Superior temporal gyrus (tissue), 1 donor: Measurements from ENCODE around the gene PEAR1.

ENCODE experiments used
- DNase-seq: peaks from one replicate; pipeline ENCODE4 v3.0.0-alpha.2; 2016; ENCODE audit errors: extremely low spot score

The PEAR1 gene, protein sequence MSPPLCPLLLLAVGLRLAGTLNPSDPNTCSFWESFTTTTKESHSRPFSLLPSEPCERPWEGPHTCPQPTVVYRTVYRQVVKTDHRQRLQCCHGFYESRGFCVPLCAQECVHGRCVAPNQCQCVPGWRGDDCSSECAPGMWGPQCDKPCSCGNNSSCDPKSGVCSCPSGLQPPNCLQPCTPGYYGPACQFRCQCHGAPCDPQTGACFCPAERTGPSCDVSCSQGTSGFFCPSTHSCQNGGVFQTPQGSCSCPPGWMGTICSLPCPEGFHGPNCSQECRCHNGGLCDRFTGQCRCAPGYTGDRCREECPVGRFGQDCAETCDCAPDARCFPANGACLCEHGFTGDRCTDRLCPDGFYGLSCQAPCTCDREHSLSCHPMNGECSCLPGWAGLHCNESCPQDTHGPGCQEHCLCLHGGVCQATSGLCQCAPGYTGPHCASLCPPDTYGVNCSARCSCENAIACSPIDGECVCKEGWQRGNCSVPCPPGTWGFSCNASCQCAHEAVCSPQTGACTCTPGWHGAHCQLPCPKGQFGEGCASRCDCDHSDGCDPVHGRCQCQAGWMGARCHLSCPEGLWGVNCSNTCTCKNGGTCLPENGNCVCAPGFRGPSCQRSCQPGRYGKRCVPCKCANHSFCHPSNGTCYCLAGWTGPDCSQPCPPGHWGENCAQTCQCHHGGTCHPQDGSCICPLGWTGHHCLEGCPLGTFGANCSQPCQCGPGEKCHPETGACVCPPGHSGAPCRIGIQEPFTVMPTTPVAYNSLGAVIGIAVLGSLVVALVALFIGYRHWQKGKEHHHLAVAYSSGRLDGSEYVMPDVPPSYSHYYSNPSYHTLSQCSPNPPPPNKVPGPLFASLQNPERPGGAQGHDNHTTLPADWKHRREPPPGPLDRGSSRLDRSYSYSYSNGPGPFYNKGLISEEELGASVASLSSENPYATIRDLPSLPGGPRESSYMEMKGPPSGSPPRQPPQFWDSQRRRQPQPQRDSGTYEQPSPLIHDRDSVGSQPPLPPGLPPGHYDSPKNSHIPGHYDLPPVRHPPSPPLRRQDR

DNA sequence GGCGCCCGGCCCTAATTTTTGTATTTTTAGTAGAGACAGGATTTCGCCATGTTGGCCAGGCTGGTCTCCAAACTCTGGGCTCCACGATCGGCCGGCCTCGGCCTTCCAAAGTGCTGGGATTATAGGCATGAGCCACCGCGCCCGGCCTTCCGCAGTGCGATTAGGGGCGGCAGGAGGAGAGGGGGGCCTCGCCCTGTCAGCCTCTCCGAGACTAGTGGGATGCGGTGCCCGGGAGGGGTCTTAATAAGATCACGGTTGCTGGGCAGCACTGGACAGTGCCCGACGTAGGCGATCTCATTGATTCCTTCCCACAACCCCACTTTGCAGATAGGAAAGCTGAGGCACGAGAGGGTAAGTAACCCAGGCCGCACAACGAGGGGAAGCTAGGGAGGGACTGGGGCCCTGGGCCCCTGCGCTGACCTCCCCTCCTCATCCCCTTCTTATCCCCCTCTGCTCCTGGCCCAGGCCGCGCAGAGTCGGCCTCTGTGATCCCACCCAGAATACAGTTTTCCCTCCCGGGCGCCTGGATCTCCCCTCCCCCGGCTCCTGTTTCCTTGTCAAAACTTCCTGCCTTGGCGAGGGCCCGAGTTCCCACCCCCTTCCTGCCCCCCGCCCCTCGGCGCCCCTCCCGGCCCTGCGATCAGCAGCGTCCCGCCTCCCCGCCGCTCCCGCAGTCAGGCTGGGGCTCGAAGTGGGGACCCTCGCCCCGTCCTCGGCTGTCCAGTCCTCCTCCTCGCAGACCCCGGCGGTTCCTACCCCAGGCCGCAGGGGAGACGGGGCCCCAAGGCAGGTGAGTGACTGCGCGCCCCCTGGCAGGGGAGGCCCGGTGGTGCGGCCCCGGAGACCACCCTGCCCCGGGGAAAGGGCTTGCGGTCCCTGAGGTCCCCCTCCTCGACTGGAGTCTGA is at the start of gene PEAR1:
Gene PEAR1 (plus strand): TSS at position 671 of the 906 bp plus-strand sequence. CDS start 10,209 bp downstream, outside the sequence.
- no peak for DNase-seq

DNA sequence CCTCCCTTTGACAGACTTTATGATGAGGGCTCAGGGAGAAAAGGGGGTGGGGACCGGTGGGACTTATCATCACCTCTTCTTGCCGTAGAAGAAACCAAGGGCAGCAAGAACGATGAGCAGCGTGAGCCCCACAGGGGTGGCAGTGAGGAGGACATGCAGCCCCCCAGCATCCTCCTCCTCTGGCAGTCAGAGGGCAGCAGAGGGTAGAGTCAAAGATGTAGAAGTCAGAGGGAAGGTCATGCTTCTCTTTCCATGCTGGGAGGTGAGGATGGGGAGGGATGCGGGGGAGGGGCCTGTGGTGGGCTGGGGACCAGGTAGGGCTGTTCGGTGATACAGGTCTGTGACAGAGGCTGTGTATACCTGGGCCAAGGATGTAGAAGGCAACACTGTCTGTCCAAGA is 49.4 kb upstream of the PEAR1 start:
- DNase-seq, result no peak

DNA sequence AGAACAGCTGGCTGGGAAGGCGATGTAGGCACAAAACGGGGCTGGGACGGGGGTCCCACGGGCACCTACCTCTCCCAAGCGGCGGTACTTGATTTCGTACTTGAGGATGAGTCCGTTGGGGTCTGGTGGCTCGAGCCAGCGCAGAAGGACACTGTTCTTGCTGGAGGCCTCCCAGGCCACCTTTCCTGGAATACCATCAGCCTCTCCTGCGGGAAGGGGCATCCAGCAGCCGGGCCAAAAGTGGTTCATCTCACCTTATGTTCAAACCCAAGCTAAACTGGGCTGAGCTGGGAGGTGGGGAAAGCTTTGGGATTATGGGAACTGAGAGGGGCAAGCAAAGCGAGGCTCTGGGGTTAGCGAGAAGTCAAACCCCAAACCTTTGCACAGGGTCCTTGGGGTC is 48.9 kb upstream of the PEAR1 start:
- no peak for DNase-seq

DNA sequence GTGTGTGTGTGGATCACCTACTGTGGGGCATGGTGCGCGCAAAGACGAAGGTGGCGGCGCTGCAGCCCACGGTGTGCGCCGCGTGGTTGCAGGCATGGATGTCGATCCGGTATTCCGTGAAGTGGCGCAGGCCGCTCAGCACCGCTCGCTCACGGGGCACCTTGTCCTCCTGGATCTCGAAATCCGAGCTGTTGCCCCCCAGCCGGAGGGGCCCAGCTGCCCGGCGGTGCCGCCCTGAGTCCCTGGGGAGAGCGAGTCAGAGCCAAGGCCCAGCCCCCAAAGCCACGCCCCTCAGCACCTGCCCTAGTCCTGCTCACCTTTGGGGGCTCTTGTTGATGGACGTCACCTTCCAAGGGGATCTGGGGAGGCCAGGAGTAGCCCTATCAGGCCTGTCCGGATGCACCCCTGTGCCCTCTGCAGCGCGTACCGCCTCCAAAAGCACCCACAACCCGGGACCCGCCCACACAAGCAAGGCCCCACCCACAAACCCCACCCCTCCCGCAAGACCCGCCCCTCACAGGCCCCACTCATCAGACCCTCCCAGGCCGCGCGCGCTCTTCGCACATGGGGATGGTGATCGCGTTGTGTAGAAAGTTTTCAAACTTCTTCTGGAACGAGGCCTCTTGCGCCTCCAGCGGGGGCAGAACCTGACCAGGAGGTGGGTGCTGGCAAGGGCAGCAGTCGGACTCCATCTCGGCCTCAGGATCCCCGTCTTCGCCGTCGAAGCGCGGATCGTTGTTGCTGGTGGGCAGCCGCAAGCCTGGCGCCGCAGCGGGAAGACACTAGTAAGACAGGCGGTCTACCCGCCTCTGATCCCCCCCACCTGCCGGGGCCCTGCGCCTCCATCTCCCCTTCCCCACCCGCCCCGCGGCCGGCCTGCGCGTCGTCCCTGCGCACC is 48.2 kb upstream of the PEAR1 start:
- no peak for DNase-seq

DNA sequence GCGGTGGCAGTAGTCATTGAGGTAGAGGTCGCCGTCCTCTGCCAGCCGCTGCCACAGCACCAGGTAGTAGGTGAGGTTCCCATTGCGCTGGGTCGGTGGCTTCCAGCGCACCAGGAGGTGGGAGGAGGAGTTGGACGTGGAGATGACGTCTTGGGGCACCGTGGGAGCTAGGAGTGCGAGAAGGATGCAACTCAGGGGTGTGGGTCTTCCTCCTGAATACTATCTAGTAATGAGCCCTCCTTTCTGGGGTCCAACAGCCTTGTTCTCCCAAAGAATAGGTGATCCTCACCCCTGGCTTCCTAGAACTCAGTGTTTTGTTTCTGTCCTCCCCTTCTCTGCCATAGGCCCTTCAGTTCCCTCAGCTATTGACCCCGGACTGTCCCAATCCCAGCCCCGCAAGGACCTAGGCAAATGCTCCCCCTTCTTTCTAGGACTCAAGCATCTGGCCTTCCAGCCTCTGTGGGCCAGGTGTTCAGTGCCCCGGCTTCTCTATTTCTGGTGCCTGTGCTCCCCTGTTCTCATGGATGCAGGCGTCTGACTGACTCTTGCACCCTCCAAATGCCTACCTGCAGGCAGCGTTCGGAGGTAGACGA is 47.5 kb upstream of the PEAR1 start:
- no peak for DNase-seq

DNA sequence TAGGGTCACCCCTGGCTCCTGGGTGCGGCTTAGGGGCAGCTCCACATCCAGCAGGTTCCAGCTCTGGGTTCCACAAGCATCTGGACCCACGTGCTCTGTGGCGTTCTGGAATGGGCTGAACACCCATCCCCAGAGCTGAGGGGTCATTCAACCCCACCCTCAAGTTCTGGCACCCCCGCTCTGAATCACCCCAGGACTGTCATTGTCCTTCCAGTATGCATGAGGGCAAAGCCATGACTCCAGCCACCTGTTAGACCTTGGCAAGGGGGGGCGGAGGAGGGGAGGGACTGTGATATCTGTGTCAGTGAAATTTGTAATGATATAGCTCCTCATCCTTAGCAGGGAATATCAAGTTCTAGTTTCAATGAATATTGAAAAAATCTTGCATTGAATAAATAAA is 46.9 kb upstream of the PEAR1 start:
- DNase-seq, result no peak

DNA sequence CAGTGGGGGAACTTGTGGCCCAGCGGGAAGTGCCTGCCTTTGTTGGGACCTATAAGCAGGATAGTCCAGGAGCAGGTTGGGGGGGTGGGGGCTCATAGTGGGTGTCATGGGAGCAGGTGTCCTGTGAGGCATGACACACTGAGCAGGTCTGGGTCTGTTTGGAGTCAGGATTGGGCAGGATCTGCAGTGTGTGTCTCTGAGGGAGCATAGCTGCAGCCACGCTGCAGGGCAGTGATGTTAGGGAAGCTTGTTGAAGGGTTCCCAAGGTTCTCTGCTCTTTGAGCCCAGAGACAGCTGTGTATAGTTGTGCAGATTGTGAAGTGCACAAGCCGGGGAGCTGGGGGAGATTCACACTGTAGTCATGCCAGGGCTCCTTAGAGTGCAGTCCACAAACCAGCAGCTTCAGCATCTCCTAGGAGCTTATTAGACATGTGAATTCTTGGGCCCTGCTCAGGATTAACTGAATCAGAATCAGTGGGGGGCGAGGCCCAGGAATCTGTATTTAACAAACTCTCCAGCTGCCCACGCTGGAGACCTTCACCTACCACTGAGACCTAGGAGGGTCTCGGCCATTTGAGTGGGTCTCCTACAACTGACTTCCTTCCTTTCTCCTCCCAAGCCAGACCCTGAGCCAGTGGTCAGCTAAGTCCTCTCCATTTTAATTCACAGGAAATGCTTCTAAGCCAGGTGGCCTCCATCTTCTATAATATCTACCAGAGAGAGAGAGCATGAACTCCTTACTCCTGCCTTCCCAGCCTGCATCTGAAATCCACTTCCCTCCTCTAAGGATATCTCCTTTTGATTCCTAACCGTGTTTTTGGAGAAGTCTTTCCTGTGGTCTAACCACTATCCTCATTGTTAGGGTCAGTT is 45.7 kb upstream of the PEAR1 start:
- no peak for DNase-seq

DNA sequence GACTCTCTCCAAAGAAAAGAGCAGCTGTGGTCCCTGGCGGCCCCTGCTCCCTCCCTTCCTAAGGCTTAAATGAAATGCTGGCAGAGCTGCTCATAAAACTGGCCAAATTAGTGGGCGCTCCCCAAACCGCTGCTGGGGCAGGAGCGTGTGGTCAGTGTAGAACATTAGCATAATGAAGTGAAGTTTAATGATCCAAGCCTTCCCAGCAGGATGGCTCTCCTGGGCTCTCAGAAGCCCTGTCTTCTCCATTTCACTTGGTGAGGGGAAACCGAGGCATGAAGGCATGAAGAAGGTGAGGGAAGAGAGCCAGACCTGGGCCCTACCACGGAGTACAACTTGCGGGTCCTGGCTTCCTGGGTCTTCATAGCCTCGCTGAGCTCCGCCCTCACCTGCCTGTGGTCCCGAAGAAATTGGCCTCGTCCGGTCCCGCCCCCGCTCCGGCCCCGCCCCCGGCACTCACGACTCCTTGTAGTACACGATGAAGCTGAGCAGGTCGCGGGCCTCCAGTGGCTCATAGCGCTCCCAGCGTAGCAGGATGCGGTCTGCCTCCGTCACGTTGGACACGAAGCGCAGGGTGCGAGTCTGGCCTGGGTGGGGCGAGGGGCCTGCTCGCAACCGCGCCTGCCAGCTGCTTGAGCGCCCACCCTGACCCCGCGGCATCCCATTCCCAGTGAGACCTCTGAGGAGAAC is 44.9 kb upstream of the PEAR1 start:
- no peak for DNase-seq

DNA sequence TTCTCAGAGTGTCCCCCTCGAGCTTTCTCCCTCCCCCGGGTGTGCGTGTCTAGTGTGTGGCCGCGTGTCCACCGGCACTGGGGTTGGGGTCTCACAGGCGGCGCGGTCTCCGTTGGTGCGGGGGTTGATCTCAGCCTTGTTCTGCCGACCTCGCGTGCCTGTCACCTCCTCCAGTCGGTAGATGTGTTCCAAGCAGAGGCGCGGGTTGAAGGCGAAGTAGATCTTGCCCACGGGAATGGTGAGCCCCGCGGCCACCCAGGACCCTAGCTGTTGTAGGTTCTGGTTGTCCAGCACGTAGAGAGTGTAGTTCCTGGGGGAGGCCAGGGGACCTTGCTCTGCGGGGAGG is 44.4 kb upstream of the PEAR1 start:
- no peak for DNase-seq

DNA sequence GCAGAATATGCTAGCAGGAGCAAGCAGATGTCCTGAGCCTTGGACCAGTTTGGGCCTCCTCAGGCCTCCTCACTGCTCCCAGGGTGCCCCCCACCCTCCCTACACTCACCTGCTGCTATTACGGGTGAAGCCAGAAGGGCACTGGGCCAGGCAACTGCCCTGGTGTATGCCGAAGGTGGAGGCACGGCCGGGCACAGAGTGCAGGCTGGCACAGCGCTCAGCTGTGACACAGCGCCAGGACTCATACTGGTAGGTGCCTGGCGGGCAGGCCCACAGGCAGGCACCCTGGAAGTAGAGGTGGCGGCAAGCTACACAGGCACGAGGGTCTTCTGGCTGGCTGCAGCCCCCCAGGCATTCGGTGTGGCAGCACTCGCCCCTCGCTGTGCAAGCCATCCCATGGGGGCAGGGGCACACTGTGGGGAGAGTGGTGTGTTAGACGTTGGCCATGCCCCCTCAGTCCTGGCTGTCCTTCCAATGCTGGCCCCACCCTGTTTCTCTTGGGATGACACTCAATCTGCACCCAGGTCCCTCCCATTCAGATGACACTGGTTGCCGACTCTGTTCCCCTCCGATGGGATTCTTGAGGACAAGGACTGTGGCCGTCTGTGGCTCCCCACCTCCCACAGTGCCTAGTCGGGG is 41.6 kb upstream of the PEAR1 start:
- DNase-seq, result no peak

DNA sequence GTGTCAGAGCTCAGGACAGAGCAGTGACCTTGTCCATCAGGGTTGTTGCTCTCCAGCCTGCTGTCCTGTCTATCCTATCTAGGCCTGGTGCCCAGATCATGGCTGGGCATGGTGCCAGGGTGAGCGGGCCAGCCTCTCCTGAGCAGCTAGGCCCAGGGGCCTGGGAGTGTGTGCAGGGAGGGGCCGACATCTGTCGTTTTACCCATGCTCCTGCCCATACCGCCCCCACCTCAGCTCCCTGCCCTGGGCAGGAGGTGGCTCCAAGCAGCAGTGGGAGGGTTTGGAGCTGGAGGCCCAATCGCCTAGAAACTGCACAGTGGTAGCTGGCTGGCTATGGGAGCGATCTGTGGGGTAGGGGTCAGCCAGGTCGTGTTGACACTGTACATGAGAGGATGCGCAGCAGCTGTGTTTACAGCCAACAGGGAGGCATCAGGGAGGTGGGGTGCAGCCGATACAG is 41.1 kb upstream of the PEAR1 start:
- peak; percentile 40 for DNase-seq

DNA sequence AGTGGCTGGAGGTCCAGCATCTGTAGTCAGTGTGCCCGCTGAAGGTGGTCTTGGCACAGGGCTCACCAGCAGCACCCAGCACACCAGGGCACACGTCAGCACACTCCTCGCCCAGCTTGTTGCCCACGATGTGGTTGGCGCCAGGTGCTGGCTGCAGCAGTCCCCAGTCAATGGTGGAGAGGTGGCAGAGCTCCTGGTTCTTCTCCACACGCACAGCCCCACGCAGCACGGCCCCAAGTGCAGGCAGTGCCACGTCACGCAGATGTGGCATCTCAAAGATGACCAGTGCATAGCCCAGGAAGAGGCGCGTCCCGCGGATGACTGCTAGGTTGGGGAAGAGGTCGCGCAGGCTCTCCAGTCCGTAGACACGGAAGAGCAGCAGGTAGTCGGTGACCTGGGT is 39.8 kb upstream of the PEAR1 start:
- DNase-seq, result no peak

DNA sequence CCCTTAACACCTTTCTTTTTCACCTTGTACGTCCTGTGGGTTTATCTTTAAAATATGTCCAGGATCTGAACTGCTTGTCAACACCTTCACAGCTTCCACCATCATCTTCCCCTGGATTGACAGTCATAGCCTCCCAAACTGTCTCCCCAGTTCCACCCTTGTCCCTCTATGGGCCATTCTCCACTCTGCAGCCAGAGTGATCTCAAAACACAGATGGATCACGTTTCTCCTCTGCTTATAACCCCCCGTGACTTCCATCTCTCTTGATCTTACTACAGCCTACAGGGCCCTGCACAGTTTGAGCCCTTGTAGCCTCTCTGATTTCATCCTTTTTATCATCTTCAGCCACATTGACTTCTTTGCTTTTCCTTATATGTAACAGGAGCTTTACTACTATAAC is 38.9 kb upstream of the PEAR1 start:
- DNase-seq, result no peak

DNA sequence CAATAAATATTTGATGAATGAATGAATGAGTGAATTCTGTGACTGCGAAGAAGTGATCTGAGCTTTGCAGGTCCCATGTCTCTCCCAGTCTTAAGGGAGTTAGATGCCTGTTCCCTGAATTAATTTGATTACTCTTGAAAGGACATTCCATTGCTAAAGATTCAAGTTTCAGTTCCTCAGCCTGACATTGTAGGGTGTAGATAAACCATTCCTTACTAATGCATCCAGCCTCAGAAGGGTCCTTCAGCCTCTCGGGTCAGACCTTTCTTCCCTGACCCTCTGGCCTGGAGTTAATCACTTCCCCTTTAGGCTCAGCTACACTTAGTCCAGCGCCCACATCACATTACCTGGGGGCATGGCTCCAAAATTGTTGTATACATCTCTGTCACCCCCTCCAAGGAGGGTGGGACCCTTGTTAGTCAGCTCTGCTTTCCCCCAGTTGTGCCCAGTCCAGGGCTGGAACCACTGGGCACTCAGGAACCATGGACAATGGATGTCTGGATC is 37.2 kb upstream of the PEAR1 start:
- no peak for DNase-seq

DNA sequence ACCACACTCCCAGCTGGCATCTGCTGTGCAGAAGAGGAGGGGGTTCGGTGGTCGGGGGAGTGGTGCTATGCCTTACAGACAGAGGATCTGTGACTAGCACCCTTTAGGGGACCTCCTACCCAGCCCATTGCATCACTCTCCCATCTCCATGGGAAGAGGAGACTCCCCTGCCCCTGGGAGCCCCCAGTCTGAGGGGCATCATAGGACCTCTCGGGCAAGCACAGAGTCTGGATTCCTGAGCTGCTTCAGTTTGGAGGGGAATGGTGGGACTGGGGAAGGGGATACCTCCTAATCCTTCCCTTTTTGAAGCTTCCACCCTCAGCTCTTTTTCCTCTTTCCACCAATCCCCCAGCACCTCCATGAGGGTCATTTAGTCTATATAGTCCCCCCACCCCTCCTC is 36.0 kb upstream of the PEAR1 start:
- no peak for DNase-seq

DNA sequence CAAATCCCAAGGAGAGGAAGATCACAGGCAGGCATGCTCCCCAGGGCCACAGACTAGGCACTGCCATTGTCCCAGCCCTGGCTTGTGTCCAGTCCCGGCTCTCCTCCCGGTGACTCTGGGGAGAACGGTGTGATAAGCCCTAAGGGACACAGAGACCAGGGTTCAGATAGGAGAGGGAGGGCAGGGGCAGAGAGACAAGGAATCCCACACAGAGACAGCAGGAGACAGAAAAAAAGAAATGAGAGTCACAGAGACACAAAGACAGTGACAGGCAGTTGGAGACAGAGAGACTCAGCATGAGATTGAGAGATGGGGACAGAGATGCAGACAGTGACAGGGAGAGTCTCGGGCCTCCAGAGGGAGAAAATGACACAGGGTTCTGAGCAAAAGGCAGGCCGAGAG is 35.0 kb upstream of the PEAR1 start:
- DNase-seq, result no peak

DNA sequence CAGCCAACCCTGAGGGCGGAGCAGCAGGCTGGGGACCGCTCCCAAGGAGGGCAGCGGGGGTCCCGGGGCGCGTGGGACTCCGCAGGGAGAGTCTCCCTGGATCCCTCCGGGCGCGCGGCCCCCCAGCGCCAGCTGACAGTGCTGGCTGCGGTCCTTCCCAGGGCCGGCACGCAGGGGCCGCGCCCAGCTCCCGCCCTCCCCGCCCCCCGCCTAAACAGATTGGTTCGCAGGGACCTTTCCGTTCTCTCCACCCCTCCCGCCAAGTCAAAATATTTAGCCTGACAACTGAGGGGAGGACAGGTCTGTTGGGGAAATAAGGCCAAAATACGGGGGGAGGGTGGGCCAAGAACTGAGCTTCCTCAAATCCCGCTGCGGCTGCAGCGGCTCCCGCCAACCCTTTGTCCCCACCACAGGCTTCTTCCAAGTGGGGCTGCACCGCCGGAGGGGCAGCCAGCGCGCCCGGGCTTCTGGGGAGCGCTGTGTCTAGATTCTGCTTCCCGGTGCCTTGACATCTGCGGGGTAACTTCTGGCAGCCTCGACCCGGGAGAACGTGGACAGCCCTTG is 34.5 kb upstream of the PEAR1 start, which contains the start of gene INSRR:
Gene INSRR (minus strand): TSS at position 159 of the 564 bp plus-strand sequence. CDS start 496 bp downstream, outside the sequence.
- DNase-seq, result no peak
